Spleen (tissue), 11 donors: ENCODE results near the gene TSHZ2. TPM values are rescaled to one million over a fixed set of nuclear protein-coding genes. Genes with fewer than 3 reads are reported as not detected.

ENCODE experiments used
- DNase-seq: peaks from one replicate; pipeline ENCODE4 v3.0.0-alpha.2; 2020
- H3K27ac ChIP-seq, 8 donors: fragments of 200-600 bp; sonication (generic) in 7 of 8; 1 replicate in 4 of 8; 2 replicates in 4 of 8; pipeline versions ENCODE4 v1.5.0 to v1.8.0; 2016 to 2021; ENCODE audit warnings: inconsistent platforms in 4 of 8, mild to moderate bottlenecking in 4 of 8, moderate library complexity in 1 of 8
- H3K27me3 ChIP-seq, 7 donors: fragments of 200-600 bp; sonication (generic) in 6 of 7; replicated peaks in 1 of 7; 1 replicate in 4 of 7; 2 replicates in 3 of 7; pipeline versions ENCODE4 v1.5.0 to v1.8.0; 2016 to 2021; ENCODE audit warnings: inconsistent platforms in 3 of 7, mild to moderate bottlenecking in 1 of 7
- H3K36me3 ChIP-seq, 6 donors: fragments of 200-600 bp; sonication (generic) in 5 of 6; 1 replicate in 4 of 6; 2 replicates in 2 of 6; pipeline versions ENCODE4 v1.5.0 to v1.8.0; 2016 to 2021; ENCODE audit warnings: inconsistent platforms in 2 of 6
- H3K4me1 ChIP-seq, 6 donors: fragments of 200-600 bp; sonication (generic) in 5 of 6; 1 replicate in 3 of 6; 2 replicates in 3 of 6; pipeline versions ENCODE4 v1.5.0 to v1.8.0; 2016 to 2021; ENCODE audit warnings: inconsistent platforms in 3 of 6
- H3K4me3 ChIP-seq, 8 donors: fragments of 200-600 bp; sonication (generic) in 7 of 8; 1 replicate in 4 of 8; 2 replicates in 4 of 8; pipeline versions ENCODE4 v1.5.0 to v1.8.0; 2016 to 2021; ENCODE audit warnings: inconsistent platforms in 4 of 8, mild to moderate bottlenecking in 4 of 8, moderate library complexity in 2 of 8
- H3K9me3 ChIP-seq, 8 donors: fragments of 200-600 bp; sonication (generic) in 7 of 8; 1 replicate in 4 of 8; 2 replicates in 4 of 8; pipeline versions ENCODE4 v1.5.0 to v1.8.0; 2016 to 2021; ENCODE audit warnings: inconsistent platforms in 4 of 8
- CTCF ChIP-seq, 11 experiments: fragments of 200-600 bp in 7 of 11; fragments of 450-650 bp in 4 of 11; sonication (generic) in 4 of 11; IDR thresholded peaks in 8 of 11; conservative IDR thresholded peaks in 3 of 11; 1 replicate in 7 of 11; 2 replicates in 4 of 11; pipeline versions ENCODE4 v1.4.0 to v1.8.0; 2016 to 2021; ENCODE audit warnings: antibody characterized with exemption in 11 of 11, inconsistent platforms in 4 of 11, mild to moderate bottlenecking in 1 of 11
- POLR2A ChIP-seq, 3 donors: fragments of 450-650 bp; IDR thresholded peaks; one replicate each; pipeline ENCODE4 v1.5.1; 2017; ENCODE audit warnings: antibody characterized with exemption in 3 of 3, mild to moderate bottlenecking in 1 of 3
- POLR2AphosphoS5 ChIP-seq, 3 donors: sonication (generic); formaldehyde crosslinking; IDR thresholded peaks; one replicate each; pipeline ENCODE4 v1.5.1; 2017; ENCODE audit warnings: antibody characterized with exemption in 3 of 3
- WGBS, 5 donors: extraction: QIAGEN DNeasy Blood & Tissue Kit in 3 of 5; methylation state at CpG; one replicate each; pipeline versions ENCODE4 v1.1.5 to v1.1.7; 2013 to 2018; 5-methylcytosine and 5-hydroxymethylcytosine counted together
- intact Hi-C: fragments of 100-400 bp; cut with DNase I; formaldehyde crosslinking; loops from one replicate; pipeline ENCODE4 v1.15.0; 2023; ENCODE audit warnings: low total_unique reads
- polyA plus RNA-seq, 3 donors: library from polyadenylated mRNA; stranded (reverse); fragments of 200-250 nt; gene quantifications; one replicate each; pipeline ENCODE4 v1.2.1, GENCODE V29; 2013
- total RNA-seq, 7 donors: library from RNA; depleted of rRNA in 3 of 7; stranded (reverse); fragments of >200 nt in 3 of 7; fragmentation: NEBNext Ultra II Directional in 4 of 7; extraction: Animal tissue kit (Norgen Biotek cat#: 25700) in 4 of 7; gene quantifications; one replicate each; pipeline versions ENCODE4 v1.1.0 to v1.2.1, GENCODE V29; 2016 to 2021
- donor health status: healthy with polysubstance abuse.
- donor health status: DM: no; HTN: no; CAD: no; lungs with moderate emphysema.
- donor health status: DM: no; HTN: no; CAD: no.
- donor health status: Bipolar disorder and iron deficiency.
- donor health status: healthy.
- donor health status: DM: no; HTN: no; CAD: no.
- donor health status: DM: yes; HTN: yes; CAD: no.

The TSHZ2 gene
- total and polyA plus RNA-seq, 10 donors, result 0.86 to 19.2 (median 15.7) TPM

GRCh38 chr20:53016534-53017042 lies 44.4 kb downstream of the TSHZ2 start:
- 87 to 96% (median 93%) methylated on average over 5 of the region's 5 CpGs for WGBS, 5 donors
- Histone ChIP-seq H3K36me3 (no peaks in the 10 kb centered on the region), H3K9me3 (peaks cover 0 to 18% (median 9%) of the 10 kb centered on the region in 8 donors), H3K27me3 (no peaks in the 10 kb centered on the region), H3K4me1 (no peaks in the 10 kb centered on the region), H3K4me3 (no peak overlapping the region), H3K27ac (no peak overlapping the region)
- intact Hi-C loops, result no loop called here
- no peak for DNase-seq
- TF ChIP-seq POLR2A (IDR thresholded peaks at IDR 0.05), result no peak
- no peak for TF ChIP-seq POLR2AphosphoS5 (IDR thresholded peaks at IDR 0.05)
- no peak for TF ChIP-seq CTCF (IDR thresholded peaks at IDR 0.05 in 8 of 11, conservative IDR thresholded peaks at IDR 0.05 in 3 of 11)

GRCh38 chr20:53017206-53017605 lies 45.0 kb downstream of the TSHZ2 start:
- no peak for DNase-seq
- Histone ChIP-seq H3K4me1 (no peaks in the 10 kb centered on the region), H3K27me3 (no peaks in the 10 kb centered on the region), H3K4me3 (no peak overlapping the region), H3K27ac (no peak overlapping the region), H3K9me3 (peaks cover 0 to 18% (median 9%) of the 10 kb centered on the region in 8 donors), H3K36me3 (no peaks in the 10 kb centered on the region)
- intact Hi-C loops, result no loop called here
- TF ChIP-seq POLR2A (IDR thresholded peaks at IDR 0.05) (no peak), POLR2AphosphoS5 (IDR thresholded peaks at IDR 0.05) (no peak), CTCF (IDR thresholded peaks at IDR 0.05 in 8 of 11, conservative IDR thresholded peaks at IDR 0.05 in 3 of 11) (no peak)
- 86 to 89% (median 88%) methylated on average over 4 of the region's 4 CpGs for WGBS, 5 donors

- Histone ChIP-seq H3K36me3 (no peaks in the 10 kb centered on the region), H3K4me1 (no peaks in the 10 kb centered on the region), H3K27me3 (no peaks in the 10 kb centered on the region), H3K4me3 (no peak overlapping the region), H3K27ac (no peak overlapping the region), H3K9me3 (peaks cover 0 to 7% (median under 1%) of the 10 kb centered on the region in 8 donors)
- intact Hi-C loops, result no loop called here
- DNase-seq, result no peak
- WGBS, 5 donors, result 82 to 95% (median 88%) methylated on average over 6 of the region's 6 CpGs
- TF ChIP-seq POLR2AphosphoS5 (IDR thresholded peaks at IDR 0.05), result no peak
- TF ChIP-seq CTCF (IDR thresholded peaks at IDR 0.05 in 8 of 11, conservative IDR thresholded peaks at IDR 0.05 in 3 of 11), result no peak
- no peak for TF ChIP-seq POLR2A (IDR thresholded peaks at IDR 0.05)
Observed at GRCh38 chr20:53019464-53019863, 47.3 kb downstream of the TSHZ2 start.

GRCh38 chr20:53020376-53020775 lies 48.2 kb downstream of the TSHZ2 start:
- WGBS, 5 donors, result 64 to 73% (median 71%) methylated on average over 4 of the region's 4 CpGs
- H3K4me1 ChIP-seq, result no peaks in the 10 kb centered on the region

More at GRCh38 chr20:53020376-53020775, 48.2 kb downstream of the TSHZ2 start:
- no peak for TF ChIP-seq POLR2A (IDR thresholded peaks at IDR 0.05)
- no peak for TF ChIP-seq POLR2AphosphoS5 (IDR thresholded peaks at IDR 0.05)
- H3K9me3 ChIP-seq, result peaks cover 0 to 6% (median 0%) of the 10 kb centered on the region in 8 donors
- intact Hi-C loops, result no loop called here
- no peaks in the 10 kb centered on the region for H3K27me3 ChIP-seq
- no peaks in the 10 kb centered on the region for H3K36me3 ChIP-seq
- no peak overlapping the region for H3K27ac ChIP-seq
- no peak for DNase-seq
- H3K4me3 ChIP-seq, result no peak overlapping the region
